ENCODE results near the gene KCTD12.
"Not testable (repeated sequence)": the region's sequence is repeated elsewhere in the genome, so short reads cannot be mapped to it uniquely, and the experiment has no call there.

The KCTD12 gene

GRCh38 chr13:76886292-76887075 is at the start of gene KCTD12:
KCTD12 (minus strand) TSS chr13:76886405; CDS start chr13:76886148, 257 bp downstream.
- DNase-seq (ENCODE audit: low read depth in 1 of 2, low spot score in 1 of 2), result peak; percentile 55 to 73

GRCh38 chr13:76934671-76935070 is 48.5 kb upstream of the KCTD12 start:
- no peak for DNase-seq (ENCODE audit: low read depth in 1 of 2, low spot score in 1 of 2)

GRCh38 chr13:76932076-76932475 is 45.9 kb upstream of the KCTD12 start:
- no peak for DNase-seq (ENCODE audit: low read depth in 1 of 2, low spot score in 1 of 2)

GRCh38 chr13:76929851-76930374 is 43.7 kb upstream of the KCTD12 start:
- no peak for DNase-seq (ENCODE audit: low read depth in 1 of 2, low spot score in 1 of 2)

- DNase-seq (ENCODE audit: low read depth in 1 of 2, low spot score in 1 of 2), result no peak
These were observed 43.1 kb upstream of the KCTD12 start for GRCh38 chr13:76929320-76929719.

GRCh38 chr13:76928456-76928855 is 42.3 kb upstream of the KCTD12 start:
- DNase-seq (ENCODE audit: low read depth in 1 of 2, low spot score in 1 of 2), result no peak

GRCh38 chr13:76927955-76928354 is 41.8 kb upstream of the KCTD12 start:
- no peak for DNase-seq (ENCODE audit: low read depth in 1 of 2, low spot score in 1 of 2)

- DNase-seq (ENCODE audit: low read depth in 1 of 2, low spot score in 1 of 2), result no peak
These were observed 38.9 kb upstream of the KCTD12 start for GRCh38 chr13:76925115-76925514.

- no peak for DNase-seq (ENCODE audit: low read depth in 1 of 2, low spot score in 1 of 2)
These were observed 35.3 kb upstream of the KCTD12 start for GRCh38 chr13:76921516-76921915.

GRCh38 chr13:76917755-76918481 is 31.7 kb upstream of the KCTD12 start:
- not testable (repeated sequence) for DNase-seq (ENCODE audit: low read depth in 1 of 2, low spot score in 1 of 2)

- no peak for DNase-seq (ENCODE audit: low read depth in 1 of 2, low spot score in 1 of 2)
These were observed 30.9 kb upstream of the KCTD12 start for GRCh38 chr13:76917095-76917494.

- no peak for DNase-seq (ENCODE audit: low read depth in 1 of 2, low spot score in 1 of 2)
These were observed 27.7 kb upstream of the KCTD12 start for GRCh38 chr13:76913898-76914297.

- no peak for DNase-seq (ENCODE audit: low read depth in 1 of 2, low spot score in 1 of 2)
These were observed 26.3 kb upstream of the KCTD12 start for GRCh38 chr13:76912476-76912875.

- no peak for DNase-seq (ENCODE audit: low read depth in 1 of 2, low spot score in 1 of 2)
These were observed 18.3 kb upstream of the KCTD12 start for GRCh38 chr13:76904507-76904906.

- DNase-seq (ENCODE audit: low read depth in 1 of 2, low spot score in 1 of 2), result peak; percentile 38 to 44
These were observed 17.4 kb upstream of the KCTD12 start for GRCh38 chr13:76903544-76904162.

- not testable (repeated sequence) for DNase-seq (ENCODE audit: low read depth in 1 of 2, low spot score in 1 of 2)
These were observed 12.9 kb upstream of the KCTD12 start for GRCh38 chr13:76899066-76899465.

- DNase-seq (ENCODE audit: low read depth in 1 of 2, low spot score in 1 of 2), result not testable (repeated sequence)
These were observed 11.0 kb upstream of the KCTD12 start for GRCh38 chr13:76897171-76897570.

- no peak for DNase-seq (ENCODE audit: low read depth in 1 of 2, low spot score in 1 of 2)
These were observed 8.4 kb upstream of the KCTD12 start for GRCh38 chr13:76894401-76895110.

GRCh38 chr13:76892488-76892887 is 6.3 kb upstream of the KCTD12 start:
- DNase-seq (ENCODE audit: low read depth in 1 of 2, low spot score in 1 of 2), result no peak

- no peak for DNase-seq (ENCODE audit: low read depth in 1 of 2, low spot score in 1 of 2)
These were observed 3.8 kb upstream of the KCTD12 start for GRCh38 chr13:76890021-76890420.

GRCh38 chr13:76889254-76889653 is 3.0 kb upstream of the KCTD12 start:
- DNase-seq (ENCODE audit: low read depth in 1 of 2, low spot score in 1 of 2), result no peak
